ENCODE data around the gene TNK2.
A peak's percentile ranks its signal among the peaks of the same experiment; 100 is the strongest.

- peak; percentile 86 for TF ChIP-seq CTCF (IDR thresholded peaks at IDR 0.05)
- no peak for TF ChIP-seq EZH2 (IDR thresholded peaks at IDR 0.05; ENCODE audit: borderline replicate concordance, insufficient read depth, low read depth, low read length, poor library complexity, severe bottlenecking)
Observed at GRCh38 chr3:195914648-195915473, 6.5 kb upstream of the TNK2 start.
